GM19099 (cell line): ENCODE measurements around the gene CTPS1.

ENCODE experiments used
- POLR2A ChIP-seq: IDR thresholded peaks from 3 replicates; pipeline ENCODE4 v1.6.1; 2011; ENCODE audit warnings: low read depth; ENCODE audit not compliant: insufficient read length; ENCODE audit errors: extremely low read depth

The CTPS1 gene

GRCh38 chr1:40979241-40980067 lies at the start of gene CTPS1:
Gene CTPS1 (plus strand): TSS chr1:40979696. CDS start chr1:40983291, 3,595 bp downstream.
- peak; percentile 90 for TF ChIP-seq POLR2A

DNA sequence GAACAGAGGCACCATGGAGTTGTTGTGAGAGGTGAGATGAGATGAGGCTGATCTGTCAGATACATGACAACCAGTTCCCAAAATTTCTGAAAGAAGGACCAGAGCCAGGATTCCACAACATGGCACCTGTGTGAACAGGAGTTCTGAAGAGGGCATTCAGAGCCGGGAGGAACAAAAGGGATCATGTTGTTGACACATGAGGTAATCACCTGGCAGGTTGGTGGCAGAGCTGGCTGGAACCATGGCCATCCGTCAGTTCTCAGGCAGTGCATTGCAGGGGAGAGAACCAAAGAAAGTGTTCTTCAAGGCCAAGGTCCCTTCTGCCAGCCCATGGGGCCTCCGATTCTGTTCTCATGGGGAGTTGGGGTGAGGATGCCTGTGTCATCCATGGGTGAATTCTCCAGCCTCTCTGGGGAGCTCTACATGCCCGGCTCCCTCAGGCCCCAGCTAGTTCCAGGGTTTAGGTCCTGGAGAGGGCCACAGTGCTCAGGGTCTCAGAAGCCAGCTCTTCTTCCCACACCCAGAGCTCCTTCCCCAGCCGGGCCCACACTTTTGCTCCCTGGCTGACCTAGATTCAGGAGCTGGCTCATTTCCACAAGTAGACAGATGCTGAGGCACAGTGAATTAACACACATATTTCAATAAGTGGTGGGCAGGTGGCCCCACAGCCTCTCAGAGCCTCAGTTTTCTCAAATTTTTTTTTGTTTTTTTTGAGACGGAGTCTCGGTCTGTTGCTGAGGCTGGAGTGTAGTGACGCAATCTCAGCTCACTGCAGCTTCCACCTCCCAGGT lies 49.1 kb upstream of the CTPS1 start:
- TF ChIP-seq POLR2A, result no peak

GRCh38 chr1:40931601-40932000 lies 47.9 kb upstream of the CTPS1 start:
- no peak for TF ChIP-seq POLR2A

DNA sequence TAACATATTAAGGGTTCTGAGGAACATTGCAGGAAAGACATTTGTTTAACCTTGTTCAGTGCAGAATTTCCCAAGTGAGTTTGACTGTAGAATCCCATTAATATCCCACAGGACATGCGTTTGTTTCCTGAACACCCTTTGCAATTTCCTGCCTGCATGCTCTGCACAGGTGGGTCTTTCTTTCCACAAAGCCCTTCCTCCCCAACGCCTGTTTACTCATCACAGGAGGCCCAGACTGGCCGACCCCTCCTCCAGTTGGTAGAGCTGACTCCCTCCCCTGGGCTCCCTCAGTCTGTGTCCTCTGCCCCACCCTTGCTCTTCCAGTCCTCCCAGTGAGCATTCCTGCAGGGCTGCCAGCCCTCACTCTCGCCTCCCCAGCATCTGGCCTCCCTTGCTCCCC lies 47.5 kb upstream of the CTPS1 start:
- TF ChIP-seq POLR2A, result no peak

DNA sequence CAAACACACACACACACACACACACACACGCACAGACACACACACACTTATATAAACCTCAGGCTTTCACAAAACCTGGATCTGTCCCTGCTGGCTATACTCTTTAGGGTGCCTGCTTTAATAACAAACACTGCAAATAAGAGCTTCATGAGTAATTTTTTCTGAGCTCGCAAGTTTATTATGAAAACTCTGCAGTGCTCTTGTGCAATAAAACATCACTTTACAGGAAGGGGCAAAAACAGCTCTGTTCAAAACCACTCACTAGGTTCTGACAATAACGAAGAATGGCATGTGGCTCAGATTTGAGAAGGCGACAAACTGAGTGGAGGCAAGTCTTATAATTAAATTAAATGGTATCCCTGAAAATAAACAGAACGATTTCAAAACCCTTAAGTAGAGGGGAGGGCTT lies 42.6 kb upstream of the CTPS1 start:
- TF ChIP-seq POLR2A, result no peak

GRCh38 chr1:40938393-40938792 lies 41.1 kb upstream of the CTPS1 start:
- TF ChIP-seq POLR2A, result no peak

- TF ChIP-seq POLR2A, result no peak
Measured at GRCh38 chr1:40939320-40940059, 40.0 kb upstream of the CTPS1 start.

- no peak for TF ChIP-seq POLR2A
Measured at GRCh38 chr1:40944326-40944725, 35.2 kb upstream of the CTPS1 start.

DNA sequence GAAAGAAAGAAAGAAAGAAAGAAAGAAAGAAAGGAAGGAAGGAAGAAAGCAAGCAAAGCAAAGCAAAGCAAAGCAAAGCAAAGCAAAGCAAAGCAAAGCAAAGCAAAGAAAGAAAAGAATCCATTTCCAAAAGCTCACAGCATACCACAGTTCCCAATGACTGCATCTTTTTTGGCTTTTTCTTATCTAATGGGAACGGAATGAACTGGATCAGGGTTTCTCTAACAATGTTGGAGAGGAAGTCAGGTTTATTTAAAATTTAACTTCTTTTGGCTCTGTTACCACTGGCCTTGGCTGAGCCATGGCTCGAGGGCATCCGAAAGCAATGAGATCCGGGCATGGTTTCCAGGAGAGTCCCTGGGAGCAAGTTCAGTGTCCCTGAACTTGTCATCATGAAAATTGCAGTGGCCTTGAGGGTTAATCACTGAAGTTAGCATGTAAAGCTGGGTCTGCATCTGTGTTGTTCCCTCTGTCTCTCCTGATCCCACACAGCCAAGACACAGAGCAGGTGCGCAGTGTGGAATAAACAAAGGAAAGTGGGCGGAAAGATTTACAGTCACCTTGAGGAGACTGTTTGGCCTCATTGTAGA lies 34.6 kb upstream of the CTPS1 start:
- no peak for TF ChIP-seq POLR2A

DNA sequence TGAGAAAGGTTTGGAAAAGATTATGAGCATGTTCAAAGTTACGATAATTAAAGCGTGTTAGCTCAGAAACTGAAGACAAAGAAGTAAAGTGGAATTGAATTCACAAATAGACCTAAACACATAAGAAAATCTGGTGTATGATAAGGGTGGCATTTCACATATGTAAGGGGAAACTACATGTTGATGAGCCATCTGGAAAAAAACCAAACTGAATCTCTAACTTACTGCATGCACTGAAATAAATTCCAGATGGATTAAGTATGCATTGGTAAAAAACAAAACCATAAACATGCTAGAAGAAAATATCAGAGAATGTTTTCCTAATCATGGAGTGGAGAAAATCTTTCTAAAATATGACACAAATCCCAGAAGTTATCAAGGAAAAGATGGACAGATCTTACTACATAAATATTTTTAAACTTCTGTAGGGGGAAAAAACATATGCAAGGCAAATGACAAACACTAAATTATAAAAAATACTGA lies 34.0 kb upstream of the CTPS1 start:
- TF ChIP-seq POLR2A, result no peak

- no peak for TF ChIP-seq POLR2A
Measured at GRCh38 chr1:40948741-40949443, 30.6 kb upstream of the CTPS1 start.

DNA sequence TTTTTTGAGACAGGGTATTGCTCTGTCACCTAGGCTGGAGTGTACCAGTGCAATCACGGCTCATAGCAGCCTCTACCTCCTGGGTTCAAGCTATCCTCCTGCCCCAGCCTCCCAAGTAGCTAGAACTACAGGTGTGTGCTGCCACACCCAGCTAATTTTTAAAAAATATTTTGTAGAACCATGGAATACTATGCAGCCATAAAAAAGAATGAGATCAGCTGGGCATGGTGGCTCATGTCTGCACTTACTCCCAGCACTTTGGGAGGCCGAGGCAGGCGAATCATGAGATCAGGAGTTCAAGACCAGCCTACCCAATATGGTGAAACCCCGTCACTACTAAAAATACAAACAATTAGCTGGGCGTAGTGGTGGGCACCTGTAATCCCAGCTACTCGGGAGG lies 29.9 kb upstream of the CTPS1 start:
- TF ChIP-seq POLR2A, result no peak

GRCh38 chr1:40951943-40952743 lies 27.4 kb upstream of the CTPS1 start:
- no peak for TF ChIP-seq POLR2A

DNA sequence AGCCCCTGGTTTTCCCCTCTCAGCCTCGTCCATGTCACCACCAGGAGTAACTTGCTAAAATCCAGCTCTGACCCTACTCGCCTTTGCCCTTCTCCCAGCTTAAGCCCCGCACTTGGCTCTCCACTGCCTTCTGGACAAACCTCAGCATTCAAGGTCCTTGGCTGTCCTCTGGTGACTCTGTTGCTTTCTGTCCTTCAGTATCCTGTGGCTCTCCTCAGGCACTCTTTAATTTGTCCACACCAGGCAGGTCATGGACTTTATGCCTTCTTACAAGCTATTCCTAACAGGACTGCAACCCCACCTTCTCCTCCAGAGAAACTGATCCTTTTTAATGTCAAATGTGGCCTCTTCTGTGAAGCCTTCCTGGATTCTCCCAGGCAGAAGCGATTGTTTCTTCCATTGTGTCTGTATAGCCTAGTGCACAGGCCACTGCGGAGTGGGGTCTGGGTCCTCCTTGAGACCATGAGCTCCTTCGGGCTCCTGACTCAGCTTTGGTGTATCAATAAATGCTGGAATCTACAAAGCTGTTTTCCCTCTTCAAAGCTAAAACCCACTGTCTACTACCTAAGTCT lies 26.7 kb upstream of the CTPS1 start:
- no peak for TF ChIP-seq POLR2A

DNA sequence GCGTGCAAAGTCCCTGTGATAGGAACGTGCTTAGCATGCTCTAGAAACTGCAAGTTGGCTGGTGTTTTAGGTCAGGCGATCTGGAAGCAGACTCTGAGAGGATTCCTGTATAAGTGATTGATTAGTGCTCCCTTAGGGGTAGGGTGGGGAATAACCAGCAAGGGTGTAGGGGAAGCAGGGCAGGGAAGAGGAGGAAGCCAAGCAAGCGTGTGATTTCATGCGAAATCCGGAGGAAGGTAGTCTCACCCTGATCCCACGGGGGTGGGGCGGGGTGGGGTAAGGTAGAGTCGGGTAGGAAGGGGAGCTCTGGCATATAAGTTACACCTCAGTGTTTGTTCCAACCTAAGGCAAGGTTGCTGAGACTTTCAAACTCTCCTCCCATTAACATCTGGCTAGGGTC lies 24.9 kb upstream of the CTPS1 start:
- no peak for TF ChIP-seq POLR2A
